GM12878 (cell line): ENCODE measurements around the gene ZNF415.

Experiments used
- ELK1 ChIP-seq: IDR thresholded peaks from 2 replicates; pipeline ENCODE4 v1.6.1; 2012; ENCODE audit warnings: low read depth, low read length, improper control_type of control experiment
- ZNF24 ChIP-seq: fragments of 450-650 bp; IDR thresholded peaks from 2 replicates; pipeline ENCODE4 v1.6.1; 2017; ENCODE audit warnings: antibody characterized with exemption, mild to moderate bottlenecking
- ZNF384 ChIP-seq: IDR thresholded peaks from 2 replicates; pipeline ENCODE4 v1.6.1; 2012; ENCODE audit warnings: low read depth, mild to moderate bottlenecking, low read length, improper control_type of control experiment, borderline replicate concordance

- TF ChIP-seq ZNF24 = no peak
- TF ChIP-seq ZNF384 = no peak
- TF ChIP-seq ELK1 = no peak
Measured at GRCh38 chr19:53140351-53140750, 7.6 kb upstream of the ZNF415 start.
